Kidney epithelial cell (primary cell): ENCODE data around the gene EXT2. TPM values are rescaled to one million over a fixed set of nuclear protein-coding genes. Genes with fewer than 3 reads are reported as not detected.
A peak's percentile ranks its signal among the peaks of the same experiment; 100 is the strongest.

ENCODE experiments used
- DNase-seq: peaks from one replicate; pipeline ENCODE4 v3.0.0-alpha.2; 2010; ENCODE audit warnings: low read depth
- H3K27me3 ChIP-seq: 2 replicates; pipeline ENCODE4 v1.6.0; 2011; ENCODE audit warnings: low read length; ENCODE audit not compliant: control insufficient read depth, insufficient read depth
- H3K36me3 ChIP-seq: 2 replicates; pipeline ENCODE4 v1.5.1; 2011; ENCODE audit warnings: low read length; ENCODE audit not compliant: control insufficient read depth, insufficient read depth
- H3K4me3 ChIP-seq: 2 replicates; pipeline ENCODE4 v1.5.1; 2011; ENCODE audit warnings: low read depth, mild to moderate bottlenecking, control low read depth, low read length
- CTCF ChIP-seq: IDR thresholded peaks from 2 replicates; pipeline ENCODE4 v1.5.1; 2011; ENCODE audit warnings: mild to moderate bottlenecking, moderate library complexity, low read length, control low read depth, inconsistent platforms; ENCODE audit not compliant: insufficient read depth, poor library complexity, severe bottlenecking
- total RNA-seq: library from RNA; depleted of rRNA; stranded (reverse); fragments of >200 nt; gene quantifications from 2 replicates; pipeline ENCODE4 v1.2.3, GENCODE V29; 2015

The EXT2 gene
- total RNA-seq, 1 donor from 2014 or later, result 83.5 TPM

GRCh38 chr11:44101098-44101497, 5.6 kb downstream of the EXT2 start:
- Histone ChIP-seq H3K27me3 (no peaks in the 10 kb centered on the region), H3K4me3 (no peak overlapping the region), H3K36me3 (no peaks in the 10 kb centered on the region)
- no peak for DNase-seq
- TF ChIP-seq CTCF, result no peak

- peak; percentile 2 for TF ChIP-seq CTCF
- Histone ChIP-seq H3K4me3 (no peak overlapping the region), H3K36me3 (no peaks in the 10 kb centered on the region), H3K27me3 (no peaks in the 10 kb centered on the region)
- DNase-seq, result no peak
Observed at GRCh38 chr11:44104481-44105294, 9.2 kb downstream of the EXT2 start.

- DNase-seq, result no peak
- TF ChIP-seq CTCF, result no peak
- Histone ChIP-seq H3K36me3 (no peaks in the 10 kb centered on the region), H3K4me3 (no peak overlapping the region), H3K27me3 (no peaks in the 10 kb centered on the region)
Observed at GRCh38 chr11:44108260-44108659, 12.8 kb downstream of the EXT2 start.

GRCh38 chr11:44110231-44110679, 14.8 kb downstream of the EXT2 start:
- H3K36me3 ChIP-seq, result no peaks in the 10 kb centered on the region
- no peak overlapping the region for H3K4me3 ChIP-seq
- peak; percentile 78 for TF ChIP-seq CTCF
- DNase-seq, result no peak
- no peaks in the 10 kb centered on the region for H3K27me3 ChIP-seq

- no peak for DNase-seq
- peaks cover 1% of the 10 kb centered on the region for H3K36me3 ChIP-seq
Observed at GRCh38 chr11:44112091-44112821, 16.8 kb downstream of the EXT2 start.

More at GRCh38 chr11:44112091-44112821, 16.8 kb downstream of the EXT2 start:
- TF ChIP-seq CTCF, result no peak
- no peak overlapping the region for H3K4me3 ChIP-seq
- H3K27me3 ChIP-seq, result no peaks in the 10 kb centered on the region
